ENCODE measurements around the gene TM7SF2.

The TM7SF2 gene

DNA sequence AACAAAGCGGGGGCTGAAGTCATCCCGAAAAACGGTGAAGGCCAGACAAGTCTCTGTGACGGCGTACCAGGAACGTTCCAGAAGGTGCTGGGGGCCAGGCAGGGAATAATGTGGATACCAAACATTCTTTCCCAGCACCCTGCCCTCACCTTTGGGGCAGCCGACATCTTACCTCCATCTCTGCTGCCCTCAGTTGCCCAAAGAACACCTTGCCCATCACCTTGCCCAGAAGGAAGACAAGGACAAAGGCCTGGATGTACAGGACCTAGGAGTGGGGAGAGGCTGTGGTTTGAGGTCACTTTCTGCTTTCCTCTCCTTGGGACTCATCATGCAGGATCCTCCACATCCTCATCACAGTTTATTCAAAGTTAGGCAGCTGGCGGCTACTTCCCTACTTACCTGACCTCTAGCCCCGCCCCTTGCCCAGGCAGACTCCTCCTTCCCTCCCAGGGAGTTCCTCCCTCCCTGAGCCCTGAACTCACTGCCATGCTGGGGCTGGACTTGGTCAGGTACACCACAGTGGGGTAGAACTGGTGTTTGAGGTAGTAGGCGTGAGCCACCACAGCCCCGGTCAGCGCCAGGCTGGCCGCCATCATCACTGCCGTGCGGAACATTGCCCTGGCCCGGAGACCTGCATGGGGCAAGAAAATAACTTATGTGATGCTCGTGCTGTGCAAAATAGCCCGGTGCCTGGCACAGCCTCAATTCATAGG lies 21.5 kb downstream of the TM7SF2 start:
- TF ChIP-seq, protein P1, sequence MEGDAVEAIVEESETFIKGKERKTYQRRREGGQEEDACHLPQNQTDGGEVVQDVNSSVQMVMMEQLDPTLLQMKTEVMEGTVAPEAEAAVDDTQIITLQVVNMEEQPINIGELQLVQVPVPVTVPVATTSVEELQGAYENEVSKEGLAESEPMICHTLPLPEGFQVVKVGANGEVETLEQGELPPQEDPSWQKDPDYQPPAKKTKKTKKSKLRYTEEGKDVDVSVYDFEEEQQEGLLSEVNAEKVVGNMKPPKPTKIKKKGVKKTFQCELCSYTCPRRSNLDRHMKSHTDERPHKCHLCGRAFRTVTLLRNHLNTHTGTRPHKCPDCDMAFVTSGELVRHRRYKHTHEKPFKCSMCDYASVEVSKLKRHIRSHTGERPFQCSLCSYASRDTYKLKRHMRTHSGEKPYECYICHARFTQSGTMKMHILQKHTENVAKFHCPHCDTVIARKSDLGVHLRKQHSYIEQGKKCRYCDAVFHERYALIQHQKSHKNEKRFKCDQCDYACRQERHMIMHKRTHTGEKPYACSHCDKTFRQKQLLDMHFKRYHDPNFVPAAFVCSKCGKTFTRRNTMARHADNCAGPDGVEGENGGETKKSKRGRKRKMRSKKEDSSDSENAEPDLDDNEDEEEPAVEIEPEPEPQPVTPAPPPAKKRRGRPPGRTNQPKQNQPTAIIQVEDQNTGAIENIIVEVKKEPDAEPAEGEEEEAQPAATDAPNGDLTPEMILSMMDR (conservative IDR thresholded peaks at IDR 0.05): no peak
- H3K27ac ChIP-seq: peak overlapping the region; percentile 100

DNA sequence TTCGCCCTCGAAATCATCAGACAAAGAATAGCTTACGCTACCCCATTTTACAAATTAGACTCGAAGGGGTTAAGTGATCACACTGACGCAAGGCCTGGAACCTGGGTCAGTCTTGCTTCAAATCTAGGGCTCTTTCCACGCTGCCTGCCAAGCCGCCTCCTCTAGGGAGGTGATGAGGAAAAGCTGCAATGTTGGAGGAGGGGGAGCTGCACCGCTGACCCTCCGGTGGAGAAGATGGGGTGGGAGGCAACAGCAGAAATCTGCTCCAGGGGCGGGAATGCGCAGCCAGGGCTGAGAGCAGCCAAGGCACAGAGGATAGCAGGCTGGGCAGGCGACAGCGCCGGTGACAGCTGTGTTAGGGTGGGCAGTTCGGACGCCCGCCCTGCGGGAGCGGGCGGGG lies 22.1 kb downstream of the TM7SF2 start:
- TF ChIP-seq, protein P1 (conservative IDR thresholded peaks at IDR 0.05): no peak
- peak overlapping the region; percentile 100 for H3K27ac ChIP-seq

DNA sequence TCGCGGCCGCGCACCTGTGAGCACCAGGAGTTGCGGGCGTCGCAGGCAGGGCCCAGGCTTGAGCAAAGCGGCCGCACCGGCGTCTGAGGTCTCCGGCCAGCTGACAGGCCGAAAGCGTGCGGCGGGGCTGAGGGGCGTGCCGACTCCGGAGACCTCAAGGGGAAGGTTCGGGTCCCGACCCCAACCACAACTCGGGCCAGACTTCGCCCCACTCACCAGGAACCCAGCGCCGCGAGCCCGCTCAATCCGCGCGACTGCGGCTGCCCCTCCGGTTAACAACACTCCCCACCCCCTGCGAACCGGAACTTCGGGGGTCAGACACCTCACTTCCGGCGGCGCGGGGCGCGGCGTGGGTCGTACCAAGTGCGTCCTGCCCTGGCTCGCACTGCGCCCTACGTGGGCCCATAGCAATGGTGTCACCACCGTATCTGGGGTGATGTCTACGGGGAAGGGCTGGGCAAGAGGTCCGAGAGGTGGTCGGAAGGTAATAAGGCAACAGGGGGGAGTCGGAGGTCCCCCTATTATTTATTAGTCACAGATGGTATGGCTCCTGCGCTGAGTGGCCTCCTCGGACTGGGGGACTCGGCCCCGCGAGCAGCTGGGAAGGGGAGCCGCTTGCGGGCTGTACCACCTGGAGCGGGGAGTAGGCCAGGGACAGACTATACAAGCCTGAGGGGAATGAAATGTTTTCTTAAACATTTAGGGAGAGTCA lies 22.7 kb downstream of the TM7SF2 start, which contains the start of gene SYVN1:
SYVN1 (minus strand) TSS at position 280 of the 712 bp plus-strand sequence. CDS start 918 bp downstream, outside the sequence.
- H3K27ac ChIP-seq: peak within 1 kb of the TSS; percentile 100
- TF ChIP-seq, protein P1 (conservative IDR thresholded peaks at IDR 0.05): no peak

DNA sequence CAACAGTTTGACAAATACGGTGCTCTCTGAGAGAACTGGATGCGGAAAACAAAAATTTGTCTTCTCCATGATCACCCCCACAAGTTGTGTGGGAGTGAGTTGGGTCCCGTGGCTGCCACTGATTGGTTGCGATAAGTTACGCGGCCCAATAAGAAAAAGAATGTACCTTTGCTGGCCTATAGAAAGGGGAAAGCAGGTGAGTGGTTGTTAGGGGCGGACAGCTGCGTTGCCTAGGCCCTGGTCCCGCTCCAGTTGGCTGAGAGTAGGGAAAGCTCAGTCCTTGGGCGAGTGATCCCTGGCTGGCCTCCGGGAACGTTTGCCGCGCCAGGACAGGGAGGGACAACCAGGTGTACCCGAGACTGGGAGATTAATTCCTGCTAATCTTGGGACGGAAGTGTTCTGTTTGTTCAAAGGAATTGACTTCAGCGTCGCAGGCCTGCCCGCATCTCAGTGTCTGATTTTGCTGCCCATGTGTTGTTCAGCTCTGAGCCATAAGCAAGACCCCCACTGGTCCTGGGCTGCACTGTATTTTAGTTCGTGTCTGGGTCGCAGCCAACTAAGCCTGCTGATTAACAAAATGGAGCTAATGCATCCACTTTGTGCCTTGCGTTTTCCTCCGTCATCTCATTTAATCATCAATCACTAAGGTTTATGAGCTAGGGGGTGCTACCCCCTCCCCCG lies 23.4 kb downstream of the TM7SF2 start:
- H3K27ac ChIP-seq: peak overlapping the region; percentile 100
- TF ChIP-seq, protein P1 (conservative IDR thresholded peaks at IDR 0.05): no peak

DNA sequence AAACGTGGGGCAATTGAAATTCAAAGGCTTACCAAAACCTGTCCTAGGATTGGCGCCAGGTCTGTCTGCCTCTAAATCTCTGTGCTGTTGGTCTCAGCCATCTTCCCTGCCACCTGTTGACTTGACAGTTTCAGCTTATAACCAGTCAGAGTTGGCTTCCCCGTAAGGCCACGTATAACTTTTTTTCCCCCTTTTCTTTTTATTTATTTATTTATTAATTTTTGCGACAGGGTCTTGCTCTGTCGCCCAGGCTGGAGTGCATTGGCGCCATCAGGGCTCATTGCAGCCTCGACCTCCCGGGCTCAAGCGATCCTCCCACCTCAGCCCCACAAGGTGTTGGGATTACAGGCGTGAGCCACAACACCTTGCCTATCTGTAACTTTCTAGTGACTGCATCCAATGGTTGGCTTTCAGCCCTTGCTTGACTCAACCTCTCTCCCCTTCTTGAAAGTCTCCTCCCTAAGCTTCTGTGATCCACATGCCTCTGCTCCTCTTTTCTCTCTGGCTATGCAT lies 24.0 kb downstream of the TM7SF2 start:
- peak overlapping the region; percentile 100 for H3K27ac ChIP-seq
- TF ChIP-seq, protein P1 (conservative IDR thresholded peaks at IDR 0.05): no peak

DNA sequence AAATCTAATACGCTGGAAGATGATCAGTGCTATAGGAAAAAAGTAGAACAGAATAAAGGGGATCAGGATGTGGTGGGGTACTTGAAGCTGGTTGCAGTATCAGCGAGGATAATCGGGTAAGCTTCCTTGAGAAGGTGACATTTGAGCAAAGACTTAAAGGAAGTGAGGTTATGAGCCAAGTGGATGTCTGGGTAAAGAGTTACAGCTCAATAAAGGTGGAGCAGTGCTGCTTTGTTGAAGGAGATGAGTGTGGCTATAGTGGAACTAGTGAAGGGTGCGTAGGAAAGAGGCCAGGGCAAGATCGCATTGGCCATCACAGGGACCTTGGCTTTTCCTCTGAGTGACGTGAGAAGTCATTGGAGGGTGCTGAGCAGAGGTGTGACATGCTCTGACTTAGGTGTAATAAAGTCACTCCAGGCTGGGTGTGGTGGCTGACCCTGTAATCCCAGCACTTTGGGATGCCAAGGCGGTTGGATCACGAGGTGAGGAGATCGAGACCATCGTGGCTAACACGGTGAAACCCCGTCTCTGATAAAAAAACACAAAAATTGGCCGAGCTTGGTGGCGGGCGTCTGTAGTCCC lies 24.9 kb downstream of the TM7SF2 start:
- TF ChIP-seq, protein P1 (conservative IDR thresholded peaks at IDR 0.05): no peak
- H3K27ac ChIP-seq: peak overlapping the region; percentile 100
